Right lobe of liver (tissue), 4 donors: ENCODE data around the gene COX7A2L.

Source experiments
- CTCF ChIP-seq, 4 donors: fragments of 200-600 bp in 3 of 4; fragments of 450-650 bp in 1 of 4; IDR thresholded peaks; one replicate each; pipeline versions ENCODE4 v1.5.1 to v1.8.0; 2016 to 2022; ENCODE audit warnings: antibody characterized with exemption in 4 of 4, mild to moderate bottlenecking in 2 of 4
- POLR2A ChIP-seq: fragments of 450-650 bp; IDR thresholded peaks from one replicate; pipeline ENCODE4 v1.6.1; 2017; ENCODE audit warnings: antibody characterized with exemption, mild to moderate bottlenecking
- donor health status: DM: no; HTN: no; CAD: no.
- donor health status: DM: no; HTN: no; CAD: no.
- donor health status: DM: no; HTN: yes; CAD: no.

GRCh38 chr2:42401773-42402172 lies 40.8 kb upstream of the COX7A2L start:
- TF ChIP-seq CTCF (IDR thresholded peaks at IDR 0.05): no peak
- TF ChIP-seq POLR2A: no peak
